ENCODE data around the gene ATG14.

DNA sequence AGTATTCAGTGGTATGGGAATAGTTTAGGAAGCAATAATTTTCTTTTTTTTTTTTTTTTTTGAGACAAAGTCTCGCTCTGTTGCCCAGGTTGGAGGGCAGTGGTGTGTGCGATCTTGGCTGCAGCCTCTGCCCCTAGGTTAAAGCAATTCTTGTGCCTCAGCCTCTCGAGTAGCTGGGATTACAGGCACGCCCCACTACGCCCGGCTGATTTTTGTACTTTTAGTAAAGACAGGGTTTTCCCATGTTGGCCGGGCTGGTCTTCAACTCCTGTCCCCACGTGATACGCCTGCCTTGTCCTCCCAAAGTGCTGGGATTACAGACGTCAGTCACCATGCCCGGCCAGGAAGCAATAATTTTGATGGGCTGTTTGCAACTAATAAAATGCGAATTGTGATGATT, 62.1 kb downstream of the ATG14 start:
- TF ChIP-seq, protein P1, sequence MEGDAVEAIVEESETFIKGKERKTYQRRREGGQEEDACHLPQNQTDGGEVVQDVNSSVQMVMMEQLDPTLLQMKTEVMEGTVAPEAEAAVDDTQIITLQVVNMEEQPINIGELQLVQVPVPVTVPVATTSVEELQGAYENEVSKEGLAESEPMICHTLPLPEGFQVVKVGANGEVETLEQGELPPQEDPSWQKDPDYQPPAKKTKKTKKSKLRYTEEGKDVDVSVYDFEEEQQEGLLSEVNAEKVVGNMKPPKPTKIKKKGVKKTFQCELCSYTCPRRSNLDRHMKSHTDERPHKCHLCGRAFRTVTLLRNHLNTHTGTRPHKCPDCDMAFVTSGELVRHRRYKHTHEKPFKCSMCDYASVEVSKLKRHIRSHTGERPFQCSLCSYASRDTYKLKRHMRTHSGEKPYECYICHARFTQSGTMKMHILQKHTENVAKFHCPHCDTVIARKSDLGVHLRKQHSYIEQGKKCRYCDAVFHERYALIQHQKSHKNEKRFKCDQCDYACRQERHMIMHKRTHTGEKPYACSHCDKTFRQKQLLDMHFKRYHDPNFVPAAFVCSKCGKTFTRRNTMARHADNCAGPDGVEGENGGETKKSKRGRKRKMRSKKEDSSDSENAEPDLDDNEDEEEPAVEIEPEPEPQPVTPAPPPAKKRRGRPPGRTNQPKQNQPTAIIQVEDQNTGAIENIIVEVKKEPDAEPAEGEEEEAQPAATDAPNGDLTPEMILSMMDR (conservative IDR thresholded peaks at IDR 0.05): no peak
- no peak for TF ChIP-seq ZFX (IDR thresholded peaks at IDR 0.05)
